ENCODE measurements around the gene ARHGEF19.

- TF ChIP-seq, protein P1, sequence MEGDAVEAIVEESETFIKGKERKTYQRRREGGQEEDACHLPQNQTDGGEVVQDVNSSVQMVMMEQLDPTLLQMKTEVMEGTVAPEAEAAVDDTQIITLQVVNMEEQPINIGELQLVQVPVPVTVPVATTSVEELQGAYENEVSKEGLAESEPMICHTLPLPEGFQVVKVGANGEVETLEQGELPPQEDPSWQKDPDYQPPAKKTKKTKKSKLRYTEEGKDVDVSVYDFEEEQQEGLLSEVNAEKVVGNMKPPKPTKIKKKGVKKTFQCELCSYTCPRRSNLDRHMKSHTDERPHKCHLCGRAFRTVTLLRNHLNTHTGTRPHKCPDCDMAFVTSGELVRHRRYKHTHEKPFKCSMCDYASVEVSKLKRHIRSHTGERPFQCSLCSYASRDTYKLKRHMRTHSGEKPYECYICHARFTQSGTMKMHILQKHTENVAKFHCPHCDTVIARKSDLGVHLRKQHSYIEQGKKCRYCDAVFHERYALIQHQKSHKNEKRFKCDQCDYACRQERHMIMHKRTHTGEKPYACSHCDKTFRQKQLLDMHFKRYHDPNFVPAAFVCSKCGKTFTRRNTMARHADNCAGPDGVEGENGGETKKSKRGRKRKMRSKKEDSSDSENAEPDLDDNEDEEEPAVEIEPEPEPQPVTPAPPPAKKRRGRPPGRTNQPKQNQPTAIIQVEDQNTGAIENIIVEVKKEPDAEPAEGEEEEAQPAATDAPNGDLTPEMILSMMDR (IDR thresholded peaks at IDR 0.05) = no peak
- no peak for TF ChIP-seq POLR2A (IDR thresholded peaks at IDR 0.05)
These were observed 33.2 kb upstream of the ARHGEF19 start for GRCh38 chr1:16245476-16246196.

All from heart left ventricle (tissue), 13 donors.